Activated naive CD8-positive, alpha-beta T cell treated with anti-CD3 and anti-CD28 coated beads, Interleukin-2, amount 10 ng/mL, durations not matched to agents 7 days and 5 days (primary cell): ENCODE measurements around the gene HYAL3. TPM values are rescaled to one million over a fixed set of nuclear protein-coding genes. Genes with fewer than 3 reads are reported as not detected.
"Not testable (repeated sequence)": the region's sequence is repeated elsewhere in the genome, so short reads cannot be mapped to it uniquely, and the experiment has no call there.

ENCODE experiments used
- ATAC-seq: fragments of 150-1000 bp; cut with Tn5 transposase; one replicate; pipeline ENCODE4 v1.10.0; 2021; ENCODE audit warnings: low read depth, moderate library complexity
- POLR2A ChIA-PET: fragments of 350-600 bp; sonication (Branson Sonifier 250); formaldehyde crosslinking; loops from one replicate; lab custom pipeline; 2021; ENCODE audit warnings: antibody characterized with exemption; lab: Charles Lee
- DNase-seq: peaks from one replicate; pipeline ENCODE4 v3.0.0; 2021
- H3K27ac Mint-ChIP-seq: one replicate; pipeline ENCODE4 v1.8.0; 2022; ENCODE audit warnings: mild to moderate bottlenecking, mixed read lengths
- H3K27me3 Mint-ChIP-seq: one replicate; pipeline ENCODE4 v1.8.0; 2022; ENCODE audit warnings: mild to moderate bottlenecking, moderate library complexity, mixed read lengths
- H3K36me3 Mint-ChIP-seq: one replicate; pipeline ENCODE4 v1.8.0; 2021; ENCODE audit warnings: mild to moderate bottlenecking, mixed read lengths
- H3K4me1 Mint-ChIP-seq: one replicate; pipeline ENCODE4 v1.8.0; 2021; ENCODE audit warnings: mixed read lengths
- H3K4me3 Mint-ChIP-seq: one replicate; pipeline ENCODE4 v1.8.0; 2022; ENCODE audit warnings: mild to moderate bottlenecking, moderate library complexity, mixed read lengths
- H3K9me3 Mint-ChIP-seq: one replicate; pipeline ENCODE4 v1.8.0; 2021; ENCODE audit warnings: mixed read lengths
- total RNA-seq, 2 experiments: library from RNA; stranded (reverse); gene quantifications; one replicate each; pipeline ENCODE4 v1.2.3, GENCODE V29; 2021

Gene HYAL3
- total RNA-seq, 2 experiments from 2014 or later, result 5.9 to 7.0 TPM

GRCh38 chr3:50248387-50248786 lies 50.8 kb downstream of the HYAL3 start:
- ATAC-seq (no peak), DNase-seq (no peak)
- Mint-ChIP-seq H3K9me3 (no peaks in the 10 kb centered on the region), H3K27me3 (no peaks in the 10 kb centered on the region), H3K4me3 (no peak overlapping the region), H3K36me3 (peaks cover 12% of the 10 kb centered on the region), H3K4me1 (peaks cover 41% of the 10 kb centered on the region), H3K27ac (peak overlapping the region; percentile 69)
- POLR2A ChIA-PET, result interaction anchor here (3.0 kb wide), 1 partner anchor 12 kb away, joined by 48 read pairs; the partner anchor contains the start of gene GNAI2

GRCh38 chr3:50246517-50246954 lies 52.7 kb downstream of the HYAL3 start:
- H3K4me1 Mint-ChIP-seq, result peaks cover 55% of the 10 kb centered on the region
- peak; percentile 84 for ATAC-seq
- H3K9me3 Mint-ChIP-seq, result no peaks in the 10 kb centered on the region
- no peaks in the 10 kb centered on the region for H3K27me3 Mint-ChIP-seq
- DNase-seq, result no peak
- POLR2A ChIA-PET, result interaction anchor here (0.6 to 3.0 kb wide), 17 partner anchors 8 to 126 kb away, joined by 3 to 48 read pairs (median 5); partner anchors contain the start of genes GNAI2, HYAL2, HYAL3 and IFRD2
- H3K27ac Mint-ChIP-seq, result peak overlapping the region; percentile 85
- H3K4me3 Mint-ChIP-seq, result peak overlapping the region; percentile 86
- peaks cover 16% of the 10 kb centered on the region for H3K36me3 Mint-ChIP-seq

- Mint-ChIP-seq H3K27me3 (no peaks in the 10 kb centered on the region), H3K4me1 (peaks cover 55% of the 10 kb centered on the region), H3K27ac (peak overlapping the region; percentile 85), H3K4me3 (peak overlapping the region; percentile 86), H3K9me3 (no peaks in the 10 kb centered on the region), H3K36me3 (peaks cover 11% of the 10 kb centered on the region)
- DNase-seq, result peak; percentile 99
- peak; percentile 78 for ATAC-seq
- POLR2A ChIA-PET, result interaction anchor here (0.7 to 3.0 kb wide), 17 partner anchors 8 to 126 kb away, joined by 3 to 48 read pairs (median 5); partner anchors contain the start of genes GNAI2, HYAL2, HYAL3 and IFRD2
These were observed 53.2 kb downstream of the HYAL3 start for GRCh38 chr3:50245831-50246516.

- peak overlapping the region; percentile 86 for H3K4me3 Mint-ChIP-seq
- POLR2A ChIA-PET, result interaction anchor here (0.7 to 0.8 kb wide), 2 partner anchors 17 to 18 kb away, joined by 3 read pairs; no protein-coding TSS in a partner anchor
- H3K9me3 Mint-ChIP-seq, result no peaks in the 10 kb centered on the region
- H3K4me1 Mint-ChIP-seq, result peaks cover 54% of the 10 kb centered on the region
- no peak for DNase-seq
- H3K27me3 Mint-ChIP-seq, result no peaks in the 10 kb centered on the region
- H3K27ac Mint-ChIP-seq, result peak overlapping the region; percentile 85
- no peak for ATAC-seq
- H3K36me3 Mint-ChIP-seq, result peaks cover 10% of the 10 kb centered on the region
These were observed 53.9 kb downstream of the HYAL3 start for GRCh38 chr3:50245251-50245745.

GRCh38 chr3:50244813-50245212 lies 54.4 kb downstream of the HYAL3 start:
- POLR2A ChIA-PET, result interaction anchor here (0.5 to 5.1 kb wide), 4 partner anchors 16 to 66 kb away, joined by 3 to 47 read pairs (median 3); no protein-coding TSS in a partner anchor
- not testable (repeated sequence) for H3K9me3 Mint-ChIP-seq, DNase-seq, H3K27me3 Mint-ChIP-seq, ATAC-seq
- H3K36me3 Mint-ChIP-seq, result peaks cover 10% of the 10 kb centered on the region
- peak overlapping the region; percentile 85 for H3K27ac Mint-ChIP-seq
- peak overlapping the region; percentile 86 for H3K4me3 Mint-ChIP-seq
- H3K4me1 Mint-ChIP-seq, result peaks cover 55% of the 10 kb centered on the region

GRCh38 chr3:50243543-50243895 lies 55.7 kb downstream of the HYAL3 start:
- POLR2A ChIA-PET, result interaction anchor here (1.0 to 5.1 kb wide), 6 partner anchors 8 to 97 kb away, joined by 3 to 47 read pairs (median 4); partner anchors contain the start of genes GNAI2 and RASSF1
- Mint-ChIP-seq H3K27ac (peak overlapping the region; percentile 94), H3K4me1 (peaks cover 60% of the 10 kb centered on the region), H3K9me3 (no peaks in the 10 kb centered on the region), H3K4me3 (no peak overlapping the region), H3K36me3 (peaks cover 11% of the 10 kb centered on the region), H3K27me3 (no peaks in the 10 kb centered on the region)
- no peak for DNase-seq
- ATAC-seq, result no peak

GRCh38 chr3:50242851-50243542 lies 56.2 kb downstream of the HYAL3 start:
- H3K4me3 Mint-ChIP-seq, result peak overlapping the region; percentile 85
- POLR2A ChIA-PET, result interaction anchor here (0.6 to 5.1 kb wide), 6 partner anchors 7 to 98 kb away, joined by 3 to 47 read pairs (median 3); partner anchors contain the start of genes GNAI2 and RASSF1
- no peak for ATAC-seq

More at GRCh38 chr3:50242851-50243542, 56.2 kb downstream of the HYAL3 start:
- Mint-ChIP-seq H3K36me3 (peaks cover 9% of the 10 kb centered on the region), H3K4me1 (peaks cover 60% of the 10 kb centered on the region), H3K27me3 (no peaks in the 10 kb centered on the region), H3K27ac (peak overlapping the region; percentile 94), H3K9me3 (no peaks in the 10 kb centered on the region)
- DNase-seq, result no peak

Other genes with a start within 250 kb of the HYAL3 start
- 100 to 1,000 TPM; 256 to 257 TPM for gene RBM5, start 210.5 kb downstream of the HYAL3 start, total RNA-seq
- under 1 TPM in 1 of 2 experiments, not detected in 1; 0.09 TPM for gene SEMA3F, start 144.1 kb downstream of the HYAL3 start, total RNA-seq
- gene GNAT1, start 107.8 kb downstream of the HYAL3 start, total RNA-seq, result not detected
- gene SLC38A3, start 94.1 kb downstream of the HYAL3 start, total RNA-seq, result not detected
- 100 to 1,000 TPM; 435 to 448 TPM for gene GNAI2, start 63.2 kb downstream of the HYAL3 start, total RNA-seq
- 1 to 10 TPM in 1 of 2 experiments, under 1 TPM in 1; 0.36 to 1.0 TPM for gene SEMA3B, start 30.3 kb downstream of the HYAL3 start, total RNA-seq
- gene LSMEM2, start 20.3 kb downstream of the HYAL3 start, total RNA-seq, result not detected
- gene IFRD2, start 7.0 kb downstream of the HYAL3 start, total RNA-seq, result 10 to 100 TPM; 50.0 to 59.0 TPM
- gene NAA80, start within 50 bp of the HYAL3 start, total RNA-seq, result 10 to 100 TPM; 34.3 to 37.7 TPM
- gene HYAL1, start 4.2 kb upstream of the HYAL3 start, total RNA-seq, result under 1 TPM; 0.25 to 0.28 TPM
- gene HYAL2, start 23.3 kb upstream of the HYAL3 start, total RNA-seq, result 1 to 10 TPM; 4.9 to 5.1 TPM
- 10 to 100 TPM; 20.2 to 20.8 TPM for gene TUSC2, start 28.8 kb upstream of the HYAL3 start, total RNA-seq
- 100 to 1,000 TPM; 183 to 188 TPM for gene RASSF1, start 41.4 kb upstream of the HYAL3 start, total RNA-seq
- 1 to 10 TPM; 2.2 to 2.7 TPM for gene ZMYND10, start 46.3 kb upstream of the HYAL3 start, total RNA-seq
- 10 to 100 TPM; 55.8 to 58.2 TPM for gene NPRL2, start 51.4 kb upstream of the HYAL3 start, total RNA-seq
- 10 to 100 TPM; 35.0 to 38.9 TPM for gene CYB561D2, start 51.5 kb upstream of the HYAL3 start, total RNA-seq
- 10 to 100 TPM; 23.4 to 24.4 TPM for gene TMEM115, start 60.1 kb upstream of the HYAL3 start, total RNA-seq
- 1 to 10 TPM; 2.1 to 2.5 TPM for gene CACNA2D2, start 204.2 kb upstream of the HYAL3 start, total RNA-seq